GM18499 (cell line): Measurements from ENCODE around the gene FBXL17.

Experiments used
- ATAC-seq: cut with Tn5 transposase; IDR thresholded peaks from one replicate; pipeline ENCODE4 v1.9.1; 2021; ENCODE audit warnings: moderate number of reproducible peaks; ENCODE audit not compliant: insufficient read depth, unreplicated experiment

Gene FBXL17

GRCh38 chr5:107933326-107933725 lies 448.6 kb downstream of the FBXL17 start:
- ATAC-seq, result no peak

GRCh38 chr5:107930891-107931290 lies 451.0 kb downstream of the FBXL17 start:
- no peak for ATAC-seq

- ATAC-seq, result no peak
Observed at GRCh38 chr5:107930092-107930491, 451.8 kb downstream of the FBXL17 start.

- ATAC-seq, result no peak
Observed at GRCh38 chr5:107929080-107929479, 452.8 kb downstream of the FBXL17 start.

- ATAC-seq, result no peak
Observed at GRCh38 chr5:107926121-107926520, 455.8 kb downstream of the FBXL17 start.

GRCh38 chr5:107925200-107925599 lies 456.7 kb downstream of the FBXL17 start:
- no peak for ATAC-seq

GRCh38 chr5:107919969-107920368 lies 461.9 kb downstream of the FBXL17 start:
- peak; percentile 86 for ATAC-seq

- ATAC-seq, result no peak
Observed at GRCh38 chr5:107919361-107919760, 462.5 kb downstream of the FBXL17 start.

- no peak for ATAC-seq
Observed at GRCh38 chr5:107917983-107918382, 463.9 kb downstream of the FBXL17 start.

GRCh38 chr5:107916731-107917725 lies 464.9 kb downstream of the FBXL17 start:
- no peak for ATAC-seq

GRCh38 chr5:107915176-107915812 lies 466.6 kb downstream of the FBXL17 start:
- ATAC-seq, result no peak

- ATAC-seq, result no peak
Observed at GRCh38 chr5:107913494-107913893, 468.4 kb downstream of the FBXL17 start.

- ATAC-seq, result no peak
Observed at GRCh38 chr5:107900721-107901120, 481.2 kb downstream of the FBXL17 start.

- ATAC-seq, result no peak
Observed at GRCh38 chr5:107894361-107894760, 487.5 kb downstream of the FBXL17 start.

GRCh38 chr5:107893642-107894041 lies 488.3 kb downstream of the FBXL17 start:
- ATAC-seq, result no peak

- no peak for ATAC-seq
Observed at GRCh38 chr5:107889387-107889786, 492.5 kb downstream of the FBXL17 start.

- no peak for ATAC-seq
Observed at GRCh38 chr5:107888541-107888940, 493.4 kb downstream of the FBXL17 start.

GRCh38 chr5:107887166-107887943 lies 494.5 kb downstream of the FBXL17 start:
- no peak for ATAC-seq

GRCh38 chr5:107885601-107886000 lies 496.3 kb downstream of the FBXL17 start:
- no peak for ATAC-seq

- no peak for ATAC-seq
Observed at GRCh38 chr5:107884871-107885270, 497.0 kb downstream of the FBXL17 start.

- ATAC-seq, result no peak
Observed at GRCh38 chr5:107878661-107879060, 503.2 kb downstream of the FBXL17 start.
